MV-4-11 (cell line): ENCODE measurements around the gene STIP1.

ENCODE experiments used
- DNase-seq: peaks from one replicate; lab custom pipeline; 2025; lab: John Stamatoyannopoulos, UW

Gene STIP1

GRCh38 chr11:64251016-64251752, 65.2 kb downstream of the STIP1 start, which contains the start of gene PLCB3:
TSS of gene PLCB3 (plus strand) at chr11:64251530. CDS start at chr11:64251650, 120 bp downstream.
- DNase-seq: peak; percentile 9

DNA sequence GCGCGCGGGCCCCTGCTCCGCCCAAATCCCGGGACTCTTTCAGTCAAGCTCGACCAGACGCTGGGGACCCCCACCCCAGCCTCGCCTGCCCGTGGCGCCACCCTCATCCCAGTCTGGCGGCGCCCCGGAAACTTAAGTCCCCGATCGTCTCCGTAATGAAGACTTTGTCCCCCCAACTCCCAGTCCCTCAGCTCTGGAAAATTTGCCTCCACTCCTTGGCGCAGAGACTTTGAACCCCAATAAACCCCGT, 65.7 kb downstream of the STIP1 start:
- no peak for DNase-seq

DNA sequence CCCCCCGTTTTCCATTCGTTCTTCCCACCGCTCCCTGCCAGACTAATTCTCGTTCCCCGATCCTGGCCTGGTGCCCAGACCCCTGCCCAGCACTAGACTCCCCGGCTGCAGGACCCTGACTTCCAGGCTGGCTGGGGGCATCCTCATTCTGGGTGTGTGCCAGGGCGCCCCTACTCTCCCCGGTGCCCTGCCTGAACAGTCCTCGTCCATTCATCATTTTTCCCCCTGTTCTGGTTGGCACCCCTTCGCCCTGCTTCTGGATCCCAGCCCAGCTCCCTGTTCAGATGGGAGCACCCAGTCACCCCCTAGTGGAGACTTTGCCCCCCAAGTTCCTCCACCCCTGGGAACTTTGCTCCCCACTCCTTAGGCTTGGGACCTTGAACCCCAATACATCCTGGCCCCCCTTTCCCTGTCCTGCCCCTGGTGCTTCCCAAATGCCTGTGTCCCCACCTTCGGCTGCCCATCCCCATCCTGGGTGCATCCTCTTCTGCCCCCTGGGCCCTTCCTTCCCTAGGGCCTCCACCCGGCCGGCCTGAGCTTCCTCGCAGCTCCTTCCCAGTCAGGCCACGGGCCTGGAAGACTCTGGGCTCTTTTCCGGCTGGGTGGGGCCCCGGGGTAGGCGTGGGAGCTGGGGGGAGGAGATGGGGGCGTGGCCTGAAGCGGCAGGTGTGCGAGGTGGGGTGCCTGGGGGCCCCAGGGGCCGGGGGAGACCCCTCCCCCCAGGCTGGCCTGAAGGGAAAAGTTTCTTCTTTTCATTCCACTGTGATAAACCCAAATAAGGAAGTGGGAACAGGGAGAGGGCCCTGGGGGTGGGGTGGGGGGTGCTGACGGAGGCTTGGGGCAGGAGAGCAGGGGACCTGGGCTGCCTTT, 66.3 kb downstream of the STIP1 start:
- DNase-seq: peak; percentile 11

GRCh38 chr11:64253043-64253442, 67.1 kb downstream of the STIP1 start:
- no peak for DNase-seq

DNA sequence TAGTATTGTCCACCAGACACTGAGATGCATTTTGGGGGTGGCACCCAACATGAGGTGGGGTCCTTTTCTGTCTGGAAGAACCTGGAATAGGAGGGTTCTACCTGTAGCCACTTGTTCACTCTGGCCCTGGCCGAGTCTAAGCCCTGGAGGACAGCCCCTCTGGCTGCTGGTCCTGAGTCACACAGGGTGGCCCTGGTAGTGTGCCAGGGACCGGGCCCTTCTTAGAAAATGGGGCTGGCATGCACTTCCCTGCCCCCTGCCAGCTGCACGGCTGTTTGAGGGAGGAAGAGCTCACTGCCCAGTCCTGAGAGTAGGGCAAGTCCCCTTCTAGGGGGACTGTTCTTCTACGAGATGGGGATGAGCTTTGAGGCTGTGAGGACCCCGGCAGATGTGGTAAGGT, 67.5 kb downstream of the STIP1 start:
- DNase-seq: no peak
